B cell (primary cell): ENCODE results near the gene CSNK1A1. TPM values are rescaled to one million over a fixed set of nuclear protein-coding genes. Genes with fewer than 3 reads are reported as not detected.

Experiments
- ATAC-seq: fragments of 200-7000 bp; cut with Tn5 transposase; one replicate; pipeline ENCODE4 v1.10.0; 2021; ENCODE audit warnings: low read depth, mild to moderate bottlenecking, moderate number of reproducible peaks, moderate library complexity
- CTCF ChIA-PET: fragments of 350-600 bp; sonication (Branson Sonifier 250); formaldehyde crosslinking; loops from one replicate; lab custom pipeline; 2021; ENCODE audit warnings: antibody characterized with exemption, inconsistent platforms; lab: Charles Lee
- POLR2A ChIA-PET: fragments of 350-600 bp; sonication (Branson Sonifier 250); formaldehyde crosslinking; loops from one replicate; lab custom pipeline; 2021; ENCODE audit warnings: antibody characterized with exemption; lab: Charles Lee
- DNase-seq: peaks from one replicate; pipeline ENCODE4 v3.0.0; 2013
- H2AFZ ChIP-seq: 2 replicates; pipeline ENCODE4 v1.6.1; 2012; ENCODE audit warnings: mild to moderate bottlenecking, low read depth, low read length; ENCODE audit not compliant: insufficient read depth, poor library complexity, severe bottlenecking
- H3K27ac ChIP-seq, 2 donors: 1 replicate in 1 of 2; 2 replicates in 1 of 2; pipeline ENCODE4 v1.5.1; 2012 to 2013; ENCODE audit warnings: low read length in 2 of 2, mild to moderate bottlenecking in 2 of 2, moderate library complexity in 1 of 2
- H3K27me3 ChIP-seq, 4 experiments: fragments of 200-600 bp in 1 of 4; sonication (generic) in 1 of 4; replicated peaks in 1 of 4; 1 replicate in 2 of 4; 2 replicates in 2 of 4; pipeline versions ENCODE4 v1.6.1 to v1.7.0; 2013 to 2016; ENCODE audit warnings: low read length in 3 of 4, mild to moderate bottlenecking in 2 of 4, mixed read lengths in 1 of 4, moderate library complexity in 1 of 4; ENCODE audit not compliant: insufficient read depth in 4 of 4, control insufficient read depth in 3 of 4; ENCODE audit errors: control extremely low read depth in 1 of 4
- H3K36me3 ChIP-seq, 2 experiments: replicated peaks in 1 of 2; 1 replicate in 1 of 2; 2 replicates in 1 of 2; pipeline versions ENCODE4 v1.6.1 to v1.7.1; 2013; ENCODE audit warnings: low read length in 1 of 2; ENCODE audit not compliant: insufficient read depth in 2 of 2, control insufficient read depth in 1 of 2; ENCODE audit errors: control extremely low read depth in 1 of 2, extremely low read depth in 1 of 2
- H3K4me1 ChIP-seq, 2 donors: fragments of 200-600 bp in 1 of 2; sonication (generic) in 1 of 2; 1 replicate in 1 of 2; 2 replicates in 1 of 2; pipeline versions ENCODE4 v1.5.1 to v1.6.1; 2013 to 2017; ENCODE audit warnings: low read length in 2 of 2; ENCODE audit not compliant: control insufficient read depth in 2 of 2, insufficient read depth in 2 of 2
- H3K4me2 ChIP-seq: replicated peaks from 2 replicates; pipeline ENCODE3; 2012; ENCODE audit warnings: mild to moderate bottlenecking, low read depth, low read length; ENCODE audit not compliant: poor library complexity, severe bottlenecking
- H3K4me3 ChIP-seq, 5 experiments: fragments of 200-600 bp in 1 of 5; sonication (generic) in 1 of 5; 1 replicate in 3 of 5; 2 replicates in 2 of 5; pipeline versions ENCODE4 v1.5.1 to v1.7.0; 2011 to 2016; ENCODE audit warnings: low read length in 4 of 5, mild to moderate bottlenecking in 4 of 5, low read depth in 2 of 5, control low read depth in 1 of 5, moderate library complexity in 1 of 5; ENCODE audit not compliant: insufficient read depth in 1 of 5; ENCODE audit errors: control extremely low read depth in 1 of 5, extremely low read depth in 1 of 5
- H3K79me2 ChIP-seq: fragments of 200-600 bp; sonication (generic); one replicate; pipeline ENCODE4 v1.6.0; 2016; ENCODE audit warnings: low read length; ENCODE audit not compliant: control insufficient read depth, insufficient read depth
- H3K9ac ChIP-seq: fragments of 200-600 bp; sonication (generic); 2 replicates; pipeline ENCODE4 v1.6.1; 2017; ENCODE audit warnings: mild to moderate bottlenecking, low read length, moderate library complexity
- H3K9me3 ChIP-seq, 3 donors: one replicate each; pipeline versions ENCODE4 v1.6.1 to v1.7.1; 2013; ENCODE audit warnings: low read length in 2 of 3; ENCODE audit not compliant: control insufficient read depth in 2 of 3, insufficient read depth in 1 of 3; ENCODE audit errors: control extremely low read depth in 1 of 3
- H4K20me1 ChIP-seq: 2 replicates; pipeline ENCODE4 v1.6.0; 2012; ENCODE audit warnings: mild to moderate bottlenecking, low read length; ENCODE audit not compliant: insufficient read depth, control insufficient read depth, poor library complexity, severe bottlenecking
- H3K27ac Mint-ChIP-seq: one replicate; pipeline ENCODE4 v1.8.0; 2021; ENCODE audit warnings: mixed read lengths
- H3K27me3 Mint-ChIP-seq: one replicate; pipeline ENCODE4 v1.8.0; 2021; ENCODE audit warnings: mixed read lengths
- H3K4me1 Mint-ChIP-seq: one replicate; pipeline ENCODE4 v1.8.0; 2021; ENCODE audit warnings: mixed read lengths
- H3K4me3 Mint-ChIP-seq: one replicate; pipeline ENCODE4 v1.8.0; 2021; ENCODE audit warnings: mixed read lengths
- H3K9me3 Mint-ChIP-seq: one replicate; pipeline ENCODE4 v1.8.0; 2022; ENCODE audit warnings: mixed read lengths; ENCODE audit not compliant: insufficient read depth
- EZH2 ChIP-seq: IDR thresholded peaks from 2 replicates; pipeline ENCODE4 v1.6.1; 2012; ENCODE audit warnings: borderline replicate concordance, low read depth, mild to moderate bottlenecking, moderate library complexity, low read length; ENCODE audit not compliant: insufficient read depth, poor library complexity, severe bottlenecking
- WGBS: methylation state at CpG from one replicate; pipeline ENCODE4 v1.1.5; 2013; ENCODE audit warnings: missing lambda C conversion rate; ENCODE audit not compliant: insufficient coverage; 5-methylcytosine and 5-hydroxymethylcytosine counted together
- intact Hi-C: fragments of 100-400 bp; cut with micrococcal nuclease; formaldehyde crosslinking; loops from one replicate; pipeline ENCODE4 v1.10.0; 2022
- polyA plus RNA-seq: library from polyadenylated mRNA; depleted of rRNA; stranded (reverse); fragments of >200 nt; gene quantifications from 2 replicates; pipeline ENCODE4 v1.2.3, GENCODE V29; 2012
- total RNA-seq, 2 donors: library from RNA; stranded (reverse); fragments of 120-200 nt in 1 of 2; gene quantifications; 1 replicate in 1 of 2; 2 replicates in 1 of 2; pipeline versions ENCODE4 v1.2.3 to v1.2.4, GENCODE V29; 2013 to 2022
- TF ChIP-seq, protein P1 (sequence below): fragments of 200-600 bp; IDR thresholded peaks from one replicate; pipeline ENCODE4 v1.8.0; 2022; ENCODE audit warnings: antibody characterized with exemption, mild to moderate bottlenecking

CSNK1A1 gene
- total and polyA plus RNA-seq, 2 donors (not counting 1 experiment from before 2014, with no cell fraction given), result 45.9 to 168 TPM

DNA sequence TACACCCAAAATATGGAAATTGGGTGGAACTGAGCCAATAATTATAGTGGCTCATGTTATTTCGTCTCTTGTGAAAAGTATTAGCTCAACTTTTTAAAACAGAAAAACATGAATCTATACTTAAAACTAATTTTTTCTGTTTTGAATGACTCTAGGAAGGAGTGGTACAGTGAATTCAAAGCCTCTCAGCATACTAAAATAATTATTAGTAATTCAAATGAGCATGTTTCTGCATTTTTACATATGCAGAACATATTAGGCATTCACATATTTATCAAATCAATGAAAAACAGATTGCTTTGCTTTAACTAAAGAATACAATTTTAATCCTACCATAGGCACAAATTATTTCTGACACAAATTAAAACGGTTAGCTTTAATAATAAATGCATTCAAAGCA lies 54.3 kb downstream of the CSNK1A1 start:
- Mint-ChIP-seq H3K9me3 (no peaks in the 10 kb centered on the region), H3K4me1 (no peaks in the 10 kb centered on the region), H3K4me3 (no peak overlapping the region), H3K27me3 (no peaks in the 10 kb centered on the region), H3K27ac (no peak overlapping the region)
- no CpG with 5 or more reads among the region's 2 CpGs for WGBS
- H3K4me3 ChIP-seq, result no peak overlapping the region
- ChIA-PET POLR2A (no interaction called here), CTCF (interaction anchor here (1.2 kb wide), 1 partner anchor 55 kb away, joined by 3 read pairs; the partner anchor contains the start of gene CSNK1A1)
- no peaks in the 10 kb centered on the region for H3K4me1 ChIP-seq
- no peaks in the 10 kb centered on the region for H3K79me2 ChIP-seq
- H3K27me3 ChIP-seq, result no peaks in the 10 kb centered on the region
- ATAC-seq (no peak), DNase-seq (no peak)
- H3K36me3 ChIP-seq, result peaks cover 0 to 45% of the 10 kb centered on the region in 2 experiments
- TF ChIP-seq EZH2, result no peak
- TF ChIP-seq, protein P1, sequence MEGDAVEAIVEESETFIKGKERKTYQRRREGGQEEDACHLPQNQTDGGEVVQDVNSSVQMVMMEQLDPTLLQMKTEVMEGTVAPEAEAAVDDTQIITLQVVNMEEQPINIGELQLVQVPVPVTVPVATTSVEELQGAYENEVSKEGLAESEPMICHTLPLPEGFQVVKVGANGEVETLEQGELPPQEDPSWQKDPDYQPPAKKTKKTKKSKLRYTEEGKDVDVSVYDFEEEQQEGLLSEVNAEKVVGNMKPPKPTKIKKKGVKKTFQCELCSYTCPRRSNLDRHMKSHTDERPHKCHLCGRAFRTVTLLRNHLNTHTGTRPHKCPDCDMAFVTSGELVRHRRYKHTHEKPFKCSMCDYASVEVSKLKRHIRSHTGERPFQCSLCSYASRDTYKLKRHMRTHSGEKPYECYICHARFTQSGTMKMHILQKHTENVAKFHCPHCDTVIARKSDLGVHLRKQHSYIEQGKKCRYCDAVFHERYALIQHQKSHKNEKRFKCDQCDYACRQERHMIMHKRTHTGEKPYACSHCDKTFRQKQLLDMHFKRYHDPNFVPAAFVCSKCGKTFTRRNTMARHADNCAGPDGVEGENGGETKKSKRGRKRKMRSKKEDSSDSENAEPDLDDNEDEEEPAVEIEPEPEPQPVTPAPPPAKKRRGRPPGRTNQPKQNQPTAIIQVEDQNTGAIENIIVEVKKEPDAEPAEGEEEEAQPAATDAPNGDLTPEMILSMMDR, result no peak
- H3K4me2 ChIP-seq, result no peak overlapping the region
- intact Hi-C loops, result loop anchor here (10.0 kb wide), 1 partner anchor 48 kb away; no protein-coding TSS in a partner anchor
- no peaks in the 10 kb centered on the region for H4K20me1 ChIP-seq
- no peak overlapping the region for H3K9ac ChIP-seq
- no peak overlapping the region for H3K27ac ChIP-seq
- H3K9me3 ChIP-seq, result no peaks in the 10 kb centered on the region
- no peak overlapping the region for H2AFZ ChIP-seq

DNA sequence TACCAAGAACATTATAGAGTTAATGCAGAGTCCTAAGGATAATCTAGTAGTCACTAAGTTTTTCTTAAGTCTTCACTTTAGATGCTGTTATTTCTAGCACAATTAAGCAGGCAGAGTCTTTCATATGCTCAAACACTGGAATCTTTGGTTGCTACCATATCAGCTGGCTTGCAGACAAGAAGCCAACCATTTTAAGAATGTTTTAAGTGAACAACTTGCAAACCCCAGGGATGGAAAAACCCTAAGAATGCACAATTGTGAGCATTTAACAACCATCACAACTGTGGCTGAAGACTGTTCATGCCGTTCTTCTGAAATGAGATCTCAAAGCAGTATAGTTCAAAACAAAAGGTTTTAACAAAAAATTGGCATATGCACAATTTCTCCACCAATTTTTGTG lies 55.1 kb downstream of the CSNK1A1 start:
- Mint-ChIP-seq H3K9me3 (no peaks in the 10 kb centered on the region), H3K27me3 (no peaks in the 10 kb centered on the region), H3K4me3 (no peak overlapping the region), H3K4me1 (no peaks in the 10 kb centered on the region), H3K27ac (no peak overlapping the region)
- DNase-seq, result no peak
- Histone ChIP-seq H2AFZ (no peak overlapping the region), H3K9ac (no peak overlapping the region), H3K9me3 (no peaks in the 10 kb centered on the region), H3K27me3 (no peaks in the 10 kb centered on the region), H4K20me1 (no peaks in the 10 kb centered on the region), H3K36me3 (peaks cover 0 to 41% of the 10 kb centered on the region in 2 experiments), H3K4me3 (no peak overlapping the region), H3K4me2 (no peak overlapping the region), H3K4me1 (no peaks in the 10 kb centered on the region), H3K27ac (no peak overlapping the region), H3K79me2 (no peaks in the 10 kb centered on the region)
- POLR2A ChIA-PET, result no interaction called here
- CTCF ChIA-PET, result interaction anchor here (1.2 kb wide), 1 partner anchor 55 kb away, joined by 3 read pairs; the partner anchor contains the start of gene CSNK1A1
- TF ChIP-seq, protein P1, result no peak
- intact Hi-C loops, result loop anchor here (10.0 kb wide), 1 partner anchor 49 kb away; no protein-coding TSS in a partner anchor
- 100% methylated on average over 1 of the region's 1 CpG for WGBS
- ATAC-seq, result no peak
